ENCODE measurements around the gene TUBA3E. TPM values are rescaled to one million over a fixed set of nuclear protein-coding genes. Genes with fewer than 3 reads are reported as not detected.
"Not testable (repeated sequence)": the region's sequence is repeated elsewhere in the genome, so short reads cannot be mapped to it uniquely, and the experiment has no call there.

TUBA3E gene
- total and polyA plus RNA-seq, 5 experiments from 2014 or later = not detected

GRCh38 chr2:130174866-130175265, 23.4 kb downstream of the TUBA3E start:
- ATAC-seq, H3K4me3 Mint-ChIP-seq, H3K9me3 Mint-ChIP-seq, DNase-seq, H3K27ac Mint-ChIP-seq, POLR2A ChIA-PET, H3K27me3 Mint-ChIP-seq: not testable (repeated sequence)
- peaks cover 3 to 19% (median 9%) of the 10 kb centered on the region in 4 donors for H3K4me1 Mint-ChIP-seq
- H3K36me3 Mint-ChIP-seq = peaks cover 0 to 61% (median 6%) of the 10 kb centered on the region in 3 donors

DNA sequence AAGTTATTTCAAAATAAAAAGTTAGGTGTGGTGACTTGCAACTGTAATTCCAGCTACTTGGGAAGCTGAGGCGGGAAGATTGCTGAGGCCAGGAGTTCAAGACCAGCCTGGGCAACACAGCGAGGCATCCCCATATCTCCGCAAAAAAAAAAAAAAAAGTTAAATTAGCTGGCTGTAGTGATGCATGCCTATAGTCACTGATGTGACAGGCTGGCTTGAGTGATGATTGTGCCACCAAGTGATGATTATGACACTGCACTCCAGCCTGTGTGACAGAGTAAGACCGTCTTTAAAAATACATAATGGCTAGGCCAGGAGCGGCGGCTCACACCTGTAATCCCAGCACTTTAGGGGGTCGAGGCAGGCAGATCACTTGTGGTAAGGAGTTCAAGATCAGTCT, 28.3 kb downstream of the TUBA3E start:
- H3K4me3 Mint-ChIP-seq = no peak overlapping the region
- POLR2A ChIA-PET = interaction anchor here (0.6 kb wide), 1 partner anchor 23 kb away, joined by 3 read pairs; no protein-coding TSS in a partner anchor
- H3K9me3 Mint-ChIP-seq = no peaks in the 10 kb centered on the region
- ATAC-seq (no peak), DNase-seq (no peak)
- no peaks in the 10 kb centered on the region for H3K27me3 Mint-ChIP-seq
- H3K36me3 Mint-ChIP-seq = peaks cover 0 to 84% (median 13%) of the 10 kb centered on the region in 3 donors
- H3K4me1 Mint-ChIP-seq = peaks cover 0 to 2% (median 0%) of the 10 kb centered on the region in 4 donors
- H3K27ac Mint-ChIP-seq = no peak overlapping the region

- H3K4me3 Mint-ChIP-seq, POLR2A ChIA-PET, H3K27ac Mint-ChIP-seq, DNase-seq, H3K4me1 Mint-ChIP-seq, H3K27me3 Mint-ChIP-seq, H3K9me3 Mint-ChIP-seq, ATAC-seq: not testable (repeated sequence)
- H3K36me3 Mint-ChIP-seq = peaks cover 0 to 86% (median 13%) of the 10 kb centered on the region in 3 donors
These were observed 29.1 kb downstream of the TUBA3E start for GRCh38 chr2:130169163-130169562.

DNA sequence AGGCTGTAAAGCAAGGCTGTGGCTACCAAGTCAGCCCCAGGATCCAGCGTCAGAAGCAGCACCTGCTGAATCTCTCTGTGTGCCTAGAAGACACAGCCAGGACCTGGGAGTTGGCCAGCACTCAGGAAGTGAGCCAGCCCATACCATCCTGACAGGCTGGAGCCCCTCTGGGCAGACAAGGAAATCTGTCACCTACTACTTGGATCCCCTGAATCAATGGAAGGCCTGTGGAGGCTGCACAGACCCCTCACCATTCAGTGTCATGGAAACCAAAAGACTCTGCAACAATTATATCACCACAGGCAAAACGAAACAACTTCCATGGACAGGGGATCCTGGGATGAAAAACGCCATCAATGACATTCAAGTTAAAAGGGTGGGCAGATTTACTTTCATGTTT, 31.6 kb downstream of the TUBA3E start:
- DNase-seq, H3K9me3 Mint-ChIP-seq, H3K4me3 Mint-ChIP-seq, H3K27ac Mint-ChIP-seq, ATAC-seq, POLR2A ChIA-PET, H3K27me3 Mint-ChIP-seq, H3K4me1 Mint-ChIP-seq: not testable (repeated sequence)
- H3K36me3 Mint-ChIP-seq = peaks cover 0 to 75% (median 13%) of the 10 kb centered on the region in 3 donors

- Mint-ChIP-seq H3K4me1 (peaks cover 0 to 2% (median 0%) of the 10 kb centered on the region in 4 donors), H3K27me3 (no peaks in the 10 kb centered on the region), H3K27ac (peak overlapping the region in 1 of 10 donors; percentile 69), H3K4me3 (no peak overlapping the region), H3K9me3 (no peaks in the 10 kb centered on the region), H3K36me3 (peaks cover 0 to 73% (median 10%) of the 10 kb centered on the region in 3 donors)
- POLR2A ChIA-PET = no interaction called here
- ATAC-seq = no peak
- DNase-seq = no peak
These were observed 32.8 kb downstream of the TUBA3E start for GRCh38 chr2:130165293-130166016.

DNA sequence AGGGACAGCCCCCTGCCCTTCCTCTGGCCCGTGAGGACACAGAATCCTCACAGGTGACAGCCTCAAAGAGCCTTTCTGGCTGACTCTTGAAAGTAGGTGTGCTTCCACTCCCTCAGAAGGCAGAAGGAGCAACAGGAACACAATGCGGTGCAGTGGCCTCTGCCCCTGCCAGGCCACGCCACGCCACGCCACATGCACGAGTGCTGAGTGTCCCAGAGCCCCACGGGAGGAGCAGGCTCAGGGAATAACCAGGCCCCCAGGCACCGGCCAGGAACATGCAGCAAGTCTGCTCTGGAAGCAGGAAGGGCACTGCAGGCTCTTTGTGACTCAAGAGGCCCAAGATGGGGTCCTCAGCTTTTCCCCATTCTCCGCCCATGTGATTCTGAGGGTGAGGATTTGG, 35.3 kb downstream of the TUBA3E start:
- Mint-ChIP-seq H3K27ac (no peak overlapping the region), H3K4me1 (peaks cover 0 to 7% (median 2%) of the 10 kb centered on the region in 4 donors), H3K27me3 (no peaks in the 10 kb centered on the region), H3K36me3 (peaks cover 0 to 65% (median 10%) of the 10 kb centered on the region in 3 donors), H3K9me3 (no peaks in the 10 kb centered on the region), H3K4me3 (no peak overlapping the region)
- DNase-seq = no peak
- POLR2A ChIA-PET = no interaction called here
- ATAC-seq = no peak

DNA sequence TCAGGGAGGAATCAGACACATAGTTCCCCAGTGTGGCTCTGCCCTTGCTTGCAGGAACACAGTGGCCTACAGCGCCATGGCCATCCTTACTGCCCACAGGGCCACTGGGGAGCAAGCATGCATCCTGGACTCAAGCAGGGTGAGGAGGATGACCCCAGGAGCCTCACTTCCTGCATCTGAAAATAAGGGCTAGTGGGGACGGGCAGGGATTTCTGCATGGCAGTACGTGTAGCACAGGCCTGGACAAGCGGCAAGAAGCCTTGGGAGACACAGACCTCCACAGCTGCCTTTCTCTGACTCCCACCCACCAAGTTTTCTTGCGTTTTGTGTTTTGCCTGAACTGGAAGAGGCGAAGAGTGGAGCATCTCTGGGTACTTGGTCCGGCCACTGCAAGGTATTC, 35.8 kb downstream of the TUBA3E start:
- peaks cover 0 to 12% (median 2%) of the 10 kb centered on the region in 4 donors for H3K4me1 Mint-ChIP-seq
- H3K36me3 Mint-ChIP-seq = peaks cover 0 to 62% (median 10%) of the 10 kb centered on the region in 3 donors
- H3K27me3 Mint-ChIP-seq, POLR2A ChIA-PET, H3K4me3 Mint-ChIP-seq, ATAC-seq, H3K9me3 Mint-ChIP-seq, H3K27ac Mint-ChIP-seq, DNase-seq: not testable (repeated sequence)

- H3K27ac Mint-ChIP-seq, H3K27me3 Mint-ChIP-seq, H3K9me3 Mint-ChIP-seq, DNase-seq, ATAC-seq, POLR2A ChIA-PET: not testable (repeated sequence)
- Mint-ChIP-seq H3K36me3 (peaks cover 0 to 50% (median 7%) of the 10 kb centered on the region in 3 donors), H3K4me1 (peaks cover 0 to 12% (median 2%) of the 10 kb centered on the region in 4 donors), H3K4me3 (peak overlapping the region in 1 of 10 donors; percentile 20)
These were observed 37.2 kb downstream of the TUBA3E start for GRCh38 chr2:130160838-130161705.

DNA sequence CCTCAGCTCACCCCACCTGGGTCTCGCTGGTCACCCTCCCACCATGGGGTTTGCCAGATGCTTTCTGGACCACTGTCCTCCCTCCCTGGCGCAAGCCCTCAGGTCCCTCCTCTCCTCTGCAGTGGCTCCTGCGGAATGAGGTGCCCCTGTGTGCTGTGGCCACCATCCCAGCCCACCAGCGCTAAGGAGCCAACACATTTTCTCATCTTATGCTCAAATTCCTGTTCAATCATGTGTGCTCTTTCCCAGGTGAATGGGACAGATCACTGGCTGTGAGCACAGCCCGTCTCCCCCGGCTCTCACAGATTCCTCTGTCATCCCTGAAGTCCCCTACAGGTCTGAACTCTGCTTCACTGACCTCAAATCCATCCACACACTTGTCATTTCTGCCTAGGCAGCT, 38.1 kb downstream of the TUBA3E start:
- Mint-ChIP-seq H3K27me3 (no peaks in the 10 kb centered on the region), H3K36me3 (peaks cover 0 to 43% (median 4%) of the 10 kb centered on the region in 3 donors), H3K4me1 (peaks cover 0 to 12% (median 2%) of the 10 kb centered on the region in 4 donors), H3K4me3 (no peak overlapping the region), H3K9me3 (no peaks in the 10 kb centered on the region), H3K27ac (peak overlapping the region in 1 of 10 donors; percentile 89)
- ATAC-seq = no peak
- DNase-seq = no peak
- POLR2A ChIA-PET = no interaction called here

DNA sequence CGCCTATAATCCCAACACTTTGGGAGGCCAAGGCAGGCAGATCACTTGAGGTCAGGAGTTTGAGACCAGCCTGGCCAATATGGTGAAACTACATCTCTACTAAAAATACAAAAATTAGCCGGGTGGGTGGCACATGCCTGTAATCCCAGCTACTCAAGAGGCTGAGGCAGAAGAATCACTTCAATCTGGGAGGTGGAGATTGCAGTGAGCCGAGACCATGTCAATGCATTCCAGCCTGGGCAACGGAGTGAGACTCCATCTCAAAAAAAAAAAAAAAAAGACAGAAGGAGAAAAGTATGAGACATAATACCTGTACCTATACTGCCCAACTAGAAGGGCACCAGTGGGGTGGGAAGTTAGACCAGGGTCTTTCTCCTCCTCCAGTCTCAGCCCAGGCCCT, 38.9 kb downstream of the TUBA3E start:
- POLR2A ChIA-PET, H3K4me3 Mint-ChIP-seq, H3K9me3 Mint-ChIP-seq, H3K27me3 Mint-ChIP-seq, ATAC-seq, DNase-seq: not testable (repeated sequence)
- H3K4me1 Mint-ChIP-seq = peaks cover 0 to 12% (median 2%) of the 10 kb centered on the region in 4 donors
- peak overlapping the region in 1 of 10 donors; percentile 89 for H3K27ac Mint-ChIP-seq
- H3K36me3 Mint-ChIP-seq = peaks cover 0 to 37% (median 4%) of the 10 kb centered on the region in 3 donors

- H3K4me3 Mint-ChIP-seq = no peak overlapping the region
- no peaks in the 10 kb centered on the region for H3K27me3 Mint-ChIP-seq
- H3K9me3 Mint-ChIP-seq = no peaks in the 10 kb centered on the region
- DNase-seq (no peak), ATAC-seq (no peak)
- POLR2A ChIA-PET = no interaction called here
- H3K36me3 Mint-ChIP-seq = peaks cover 0 to 35% (median 4%) of the 10 kb centered on the region in 3 donors
- peaks cover 0 to 12% (median 2%) of the 10 kb centered on the region in 4 donors for H3K4me1 Mint-ChIP-seq
- H3K27ac Mint-ChIP-seq = peak overlapping the region in 1 of 10 donors; percentile 41
These were observed 39.6 kb downstream of the TUBA3E start for GRCh38 chr2:130158631-130159030.

GRCh38 chr2:130157825-130158514, 40.3 kb downstream of the TUBA3E start:
- Mint-ChIP-seq H3K27ac (peak overlapping the region in 3 of 10 donors; percentile 14 to 41 (median 35)), H3K4me1 (peaks cover 0 to 12% (median 2%) of the 10 kb centered on the region in 4 donors), H3K4me3 (peak overlapping the region in 1 of 10 donors; percentile 32), H3K36me3 (peaks cover 0 to 36% (median 5%) of the 10 kb centered on the region in 3 donors)
- H3K27me3 Mint-ChIP-seq, POLR2A ChIA-PET, H3K9me3 Mint-ChIP-seq: not testable (repeated sequence)
- peak in 1 of 2 donors; percentile 13 for ATAC-seq
- DNase-seq = peak in 1 of 10 donors; percentile 26

All from naive thymus-derived CD8-positive, alpha-beta T cell (primary cell).